Adrenal gland (tissue), 5 donors: ENCODE results near the gene WDR62.

ENCODE experiments used
- CTCF ChIP-seq, 6 experiments: fragments of 450-650 bp in 4 of 6; fragments of 200-600 bp in 2 of 6; sonication (generic) in 1 of 6; IDR thresholded peaks; 1 replicate in 5 of 6; 2 replicates in 1 of 6; pipeline versions ENCODE4 v1.5.1 to v1.8.0; 2016 to 2021; ENCODE audit warnings: antibody characterized with exemption in 6 of 6, mild to moderate bottlenecking in 2 of 6, moderate library complexity in 1 of 6
- POLR2A ChIP-seq, 2 donors: fragments of 450-650 bp; IDR thresholded peaks; one replicate each; pipeline ENCODE4 v1.6.1; 2017; ENCODE audit warnings: antibody characterized with exemption in 2 of 2, mild to moderate bottlenecking in 2 of 2, moderate library complexity in 1 of 2
- donor health status: DM: no; HTN: no; CAD: no.

- TF ChIP-seq CTCF (IDR thresholded peaks at IDR 0.05) (no peak), POLR2A (IDR thresholded peaks at IDR 0.05) (no peak)
Measured at GRCh38 chr19:36097036-36097435, 42.3 kb downstream of the WDR62 start.
